Tibial nerve (tissue), 4 donors: ENCODE measurements around the gene ERVK3-1. TPM values are rescaled to one million over a fixed set of nuclear protein-coding genes. Genes with fewer than 3 reads are reported as not detected.

ENCODE experiments used
- DNase-seq, 2 donors: peaks; one replicate each; pipeline ENCODE4 v3.0.0-alpha.2; 2019; ENCODE audit warnings: low spot score in 2 of 2
- H3K27ac ChIP-seq, 4 donors: fragments of 200-600 bp; sonication (generic) in 3 of 4; one replicate each; pipeline ENCODE4 v1.5.1; 2017 to 2019; ENCODE audit warnings: mild to moderate bottlenecking in 1 of 4
- H3K27me3 ChIP-seq, 2 donors: fragments of 200-600 bp; sonication (generic) in 1 of 2; one replicate each; pipeline versions ENCODE4 v1.5.1 to v1.6.0; 2017 to 2019
- H3K36me3 ChIP-seq, 3 donors: fragments of 200-600 bp; sonication (generic); one replicate each; pipeline ENCODE4 v1.5.1; 2018 to 2019
- H3K4me1 ChIP-seq, 4 donors: fragments of 200-600 bp; sonication (generic) in 3 of 4; one replicate each; pipeline ENCODE4 v1.5.1; 2017 to 2019
- H3K4me3 ChIP-seq, 4 donors: fragments of 200-600 bp; sonication (generic) in 3 of 4; one replicate each; pipeline ENCODE4 v1.5.1; 2017 to 2019; ENCODE audit warnings: mild to moderate bottlenecking in 1 of 4, moderate library complexity in 1 of 4
- H3K9me3 ChIP-seq, 4 donors: fragments of 200-600 bp; sonication (generic) in 3 of 4; one replicate each; pipeline ENCODE4 v1.5.1; 2017 to 2019
- CTCF ChIP-seq, 5 experiments: fragments of 200-600 bp in 3 of 5; fragments of 450-650 bp in 2 of 5; sonication (generic) in 3 of 5; IDR thresholded peaks; one replicate each; pipeline ENCODE4 v1.5.1; 2016 to 2019; ENCODE audit warnings: antibody characterized with exemption in 5 of 5, mild to moderate bottlenecking in 3 of 5, moderate library complexity in 2 of 5
- EP300 ChIP-seq, 2 donors: sonication (generic); formaldehyde crosslinking; IDR thresholded peaks; one replicate each; pipeline ENCODE4 v1.6.1; 2017; ENCODE audit warnings: antibody characterized with exemption in 2 of 2, mild to moderate bottlenecking in 1 of 2
- POLR2A ChIP-seq, 2 donors: fragments of 450-650 bp; IDR thresholded peaks; one replicate each; pipeline ENCODE4 v1.6.1; 2017; ENCODE audit warnings: antibody characterized with exemption in 2 of 2, mild to moderate bottlenecking in 2 of 2, moderate library complexity in 2 of 2
- WGBS, 2 donors: methylation state at CpG; one replicate each; pipeline ENCODE4 v1.1.5; 2018; 5-methylcytosine and 5-hydroxymethylcytosine counted together
- total RNA-seq, 4 donors: library from RNA; depleted of rRNA; stranded (reverse); fragments of >200 nt; gene quantifications; one replicate each; pipeline ENCODE4 v1.1.0, GENCODE V29; 2016

ERVK3-1 gene
- total RNA-seq, 4 donors from 2014 or later: 30.0 to 59.2 (median 45.9) TPM

- Histone ChIP-seq H3K36me3 (peaks cover 0 to 33% (median 0%) of the 10 kb centered on the region in 3 donors), H3K9me3 (no peaks in the 10 kb centered on the region), H3K4me3 (peak overlapping the region in 1 of 4 donors; percentile 82), H3K27me3 (no peaks in the 10 kb centered on the region), H3K27ac (no peak overlapping the region), H3K4me1 (peaks cover 0 to 33% (median 12%) of the 10 kb centered on the region in 4 donors)
- TF ChIP-seq POLR2A (IDR thresholded peaks at IDR 0.05) (no peak), CTCF (IDR thresholded peaks at IDR 0.05) (no peak), EP300 (IDR thresholded peaks at IDR 0.05) (no peak)
- DNase-seq: no peak
- WGBS, 2 donors: 83 to 87% methylated on average over 6 of the region's 6 CpGs
Measured at GRCh38 chr19:58325311-58326022, 20.3 kb downstream of the ERVK3-1 start.

- no peaks in the 10 kb centered on the region for H3K9me3 ChIP-seq
- H3K27ac ChIP-seq: peak overlapping the region; percentile 92 to 96 (median 96)
- H3K4me3 ChIP-seq: peak overlapping the region; percentile 70 to 84 (median 82)
- H3K36me3 ChIP-seq: peaks cover 0 to 23% (median 0%) of the 10 kb centered on the region in 3 donors
- TF ChIP-seq CTCF (IDR thresholded peaks at IDR 0.05): no peak
- TF ChIP-seq POLR2A (IDR thresholded peaks at IDR 0.05): no peak
- TF ChIP-seq EP300 (IDR thresholded peaks at IDR 0.05): no peak
- H3K4me1 ChIP-seq: peaks cover 0 to 33% (median 12%) of the 10 kb centered on the region in 4 donors
- no peaks in the 10 kb centered on the region for H3K27me3 ChIP-seq
- 2 to 9% methylated on average over 9 of the region's 9 CpGs for WGBS, 2 donors
- no peak for DNase-seq
Measured at GRCh38 chr19:58326501-58326913, 21.3 kb downstream of the ERVK3-1 start.

- TF ChIP-seq CTCF (IDR thresholded peaks at IDR 0.05) (peak in 2 of 5 experiments; percentile 37 to 57), POLR2A (IDR thresholded peaks at IDR 0.05) (peak; percentile 65 to 74), EP300 (IDR thresholded peaks at IDR 0.05) (peak; percentile 49 to 93)
- no peaks in the 10 kb centered on the region for H3K27me3 ChIP-seq
- peaks cover 0 to 17% (median 0%) of the 10 kb centered on the region in 3 donors for H3K36me3 ChIP-seq
- peak within 1 kb of the TSS; percentile 92 to 96 (median 96) for H3K27ac ChIP-seq
- H3K9me3 ChIP-seq: no peaks in the 10 kb centered on the region
- 0 to 1% methylated on average over 51 to 60 of the region's 62 CpGs for WGBS, 2 donors
- peak; percentile 95 to 97 for DNase-seq
- H3K4me3 ChIP-seq: peak within 1 kb of the TSS; percentile 70 to 84 (median 82)
- H3K4me1 ChIP-seq: peaks cover 0 to 33% (median 12%) of the 10 kb centered on the region in 4 donors
Measured at GRCh38 chr19:58326914-58327726, 21.9 kb downstream of the ERVK3-1 start, which contains the start of gene ZSCAN22. TSS of gene ZSCAN22 (plus strand) at chr19:58326994. CDS start at chr19:58334803, 7,809 bp downstream.

GRCh38 chr19:58328999-58329398 is 23.8 kb downstream of the ERVK3-1 start:
- no peak overlapping the region for H3K27ac ChIP-seq
- WGBS, 2 donors: 44 to 48% methylated on average over 10 of the region's 10 CpGs
- H3K4me3 ChIP-seq: no peak overlapping the region
- H3K36me3 ChIP-seq: peaks cover 0 to 2% (median 0%) of the 10 kb centered on the region in 3 donors
- no peak for TF ChIP-seq POLR2A (IDR thresholded peaks at IDR 0.05)
- TF ChIP-seq CTCF (IDR thresholded peaks at IDR 0.05): no peak
- H3K27me3 ChIP-seq: no peaks in the 10 kb centered on the region
- no peaks in the 10 kb centered on the region for H3K9me3 ChIP-seq
- DNase-seq: no peak
- H3K4me1 ChIP-seq: peaks cover 0 to 33% (median 12%) of the 10 kb centered on the region in 4 donors
